ENCODE results near the gene SPACA6.

GRCh38 chr19:51726049-51726448, 32.9 kb downstream of the SPACA6 start:
- no peak for TF ChIP-seq CTCF (IDR thresholded peaks at IDR 0.05)
- no peak for TF ChIP-seq POLR2A (IDR thresholded peaks at IDR 0.05)
- no peak for TF ChIP-seq EP300 (IDR thresholded peaks at IDR 0.05)

Data from stomach (tissue), 4 donors.